RWPE1 (cell line): ENCODE measurements around the gene LSM14B.
A peak's percentile ranks its signal among the peaks of the same experiment; 100 is the strongest.

Source experiments
- CTCF ChIA-PET: fragments of 350-600 bp; sonication (Branson Sonifier 250); formaldehyde crosslinking; extraction: SDS; loops from one replicate; lab custom pipeline; 2021; lab: Yijun Ruan, JAX
- POLR2A ChIA-PET: fragments of 400-600 bp; formaldehyde crosslinking; extraction: SDS; loops from one replicate; lab custom pipeline; 2020; ENCODE audit warnings: antibody characterized with exemption; ENCODE audit not compliant: low non-redundant PET; lab: Yijun Ruan, JAX
- DNase-seq: peaks from one replicate; pipeline ENCODE4 v3.0.0; 2012; ENCODE audit warnings: low spot score
- H3K27ac ChIP-seq: fragments of 450-650 bp; 2 replicates; pipeline ENCODE4 v1.5.1; 2017
- CTCF ChIP-seq: fragments of 450-650 bp; conservative IDR thresholded peaks from 2 replicates; pipeline ENCODE4 v1.5.1; 2017; ENCODE audit warnings: low read depth, mild to moderate bottlenecking

LSM14B gene

DNA sequence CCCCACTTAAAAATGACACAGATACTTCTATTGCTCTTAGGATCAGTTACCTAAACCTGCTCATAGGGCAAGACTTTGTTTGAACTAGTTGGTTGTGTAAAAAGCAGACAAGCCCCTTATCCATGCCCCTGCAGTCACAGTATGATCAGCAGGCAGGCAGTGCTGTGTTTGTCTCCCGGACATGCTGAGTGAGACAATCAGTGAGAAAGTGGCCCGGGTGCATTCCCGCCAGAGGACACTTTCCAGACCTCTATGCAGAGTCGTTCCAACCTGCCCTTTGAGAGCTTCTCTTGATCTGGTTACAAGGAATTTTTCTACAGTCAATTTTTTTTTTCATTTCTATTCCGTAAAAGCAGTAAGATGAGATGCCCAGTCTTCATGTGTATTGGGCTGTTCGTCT lies 6.2 kb downstream of the LSM14B start:
- TF ChIP-seq CTCF, result no peak
- DNase-seq, result no peak
- ChIA-PET CTCF (interaction anchor here (0.6 to 2.0 kb wide), 2 partner anchors 13 to 16 kb away, joined by 3 to 10 read pairs; no protein-coding TSS in a partner anchor), POLR2A (no interaction called here)
- H3K27ac ChIP-seq, result no peak overlapping the region

DNA sequence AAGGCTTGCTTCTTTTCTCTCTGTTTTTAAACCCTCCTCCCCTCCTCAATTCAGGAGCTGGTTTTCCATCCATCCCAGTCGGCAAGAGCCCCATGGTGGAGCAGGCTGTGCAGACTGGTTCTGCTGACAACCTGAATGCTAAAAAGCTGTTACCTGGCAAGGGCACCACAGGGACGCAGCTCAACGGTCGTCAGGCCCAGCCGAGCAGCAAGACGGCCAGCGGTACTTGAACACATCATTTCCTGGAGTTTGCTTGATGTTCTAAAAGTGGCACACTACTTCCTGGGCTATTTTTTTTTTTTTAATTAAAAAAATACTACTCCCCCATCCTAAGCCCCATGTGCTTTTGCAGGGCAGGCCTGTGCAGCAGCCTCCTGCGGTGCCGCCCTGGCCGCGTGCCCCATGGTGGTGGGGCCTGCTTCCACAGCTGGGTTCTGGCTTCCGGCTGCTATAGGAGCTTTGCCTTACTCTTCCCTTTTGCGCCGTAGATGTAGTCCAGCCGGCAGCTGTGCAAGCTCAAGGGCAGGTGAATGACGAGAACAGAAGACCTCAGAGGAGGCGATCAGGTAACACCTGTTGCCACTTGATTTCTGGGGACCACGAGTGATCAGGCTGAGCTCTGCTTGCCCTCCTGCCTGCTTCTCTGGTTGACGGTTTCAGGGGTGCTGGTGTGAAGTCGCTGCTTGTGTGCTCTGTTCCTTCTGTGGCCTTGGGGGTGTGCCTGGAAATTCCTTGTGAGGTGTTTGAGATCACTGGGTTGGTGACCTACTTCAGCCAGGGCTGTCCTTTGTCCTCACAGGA lies 7.7 kb downstream of the LSM14B start:
- no peak for DNase-seq
- peak overlapping the region; percentile 8; the same call in 1 of the 2 replicates for H3K27ac ChIP-seq
- CTCF ChIA-PET, result interaction anchor here (0.7 to 1.3 kb wide), 2 partner anchors 12 to 119 kb away, joined by 3 to 5 read pairs; no protein-coding TSS in a partner anchor

GRCh38 chr20:62131560-62132320 lies 9.5 kb downstream of the LSM14B start:
- peak overlapping the region; percentile 54; the same call in 1 of the 2 replicates for H3K27ac ChIP-seq
- CTCF ChIA-PET, result interaction anchor here (0.6 kb wide), 1 partner anchor 36 kb away, joined by 4 read pairs; no protein-coding TSS in a partner anchor
- DNase-seq, result no peak
- POLR2A ChIA-PET, result no interaction called here
- TF ChIP-seq CTCF, result no peak

More for the DNA sequence above, 7.7 kb downstream of the LSM14B start:
- POLR2A ChIA-PET, result no interaction called here
- TF ChIP-seq CTCF, result no peak

GRCh38 chr20:62132421-62132820 lies 10.1 kb downstream of the LSM14B start:
- CTCF ChIA-PET, result interaction anchor here (0.6 to 1.4 kb wide), 2 partner anchors 8 to 37 kb away, joined by 4 to 9 read pairs; no protein-coding TSS in a partner anchor
- TF ChIP-seq CTCF, result no peak
- POLR2A ChIA-PET, result no interaction called here

DNA sequence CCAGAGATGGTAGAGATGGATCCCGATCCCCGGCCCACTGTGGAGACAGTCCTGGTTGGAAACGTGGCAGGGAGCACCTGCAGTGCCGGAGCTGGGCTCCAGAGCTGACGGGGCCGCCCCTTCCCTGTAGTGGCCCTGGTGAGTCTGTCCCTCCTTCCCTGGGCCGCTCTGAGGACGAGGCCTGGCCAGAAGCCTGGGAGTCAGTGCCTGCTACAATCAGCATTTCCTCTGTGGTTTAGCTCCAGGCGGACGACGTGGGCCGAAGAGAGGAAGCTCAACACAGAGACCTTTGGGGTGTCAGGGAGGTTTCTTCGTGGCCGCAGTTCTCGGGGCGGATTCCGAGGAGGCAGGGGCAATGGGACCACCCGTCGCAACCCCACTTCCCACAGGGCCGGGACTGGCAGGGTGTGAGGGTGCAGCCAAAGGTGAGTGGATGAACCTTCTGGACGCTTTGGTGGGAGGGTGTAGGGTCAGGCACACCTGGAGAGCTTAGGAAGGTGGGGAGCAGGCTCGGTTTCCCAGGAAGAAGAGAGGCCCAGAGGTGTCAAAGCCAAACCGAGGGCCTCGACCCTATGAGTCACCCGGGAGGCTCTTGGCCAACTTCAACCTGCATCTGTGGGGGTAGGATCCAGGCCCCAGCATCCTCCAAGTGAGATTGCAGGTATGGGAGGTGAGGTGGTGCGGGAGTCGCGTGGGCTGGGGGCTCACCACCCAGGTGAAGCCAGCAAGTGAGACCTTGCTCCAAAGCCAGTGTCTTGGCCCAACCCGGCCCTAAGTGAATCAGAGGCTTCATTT lies 11.0 kb downstream of the LSM14B start:
- no peak for DNase-seq
- POLR2A ChIA-PET, result no interaction called here
- no peak for TF ChIP-seq CTCF
- CTCF ChIA-PET, result interaction anchor here (1.4 kb wide), 1 partner anchor 9 kb away, joined by 9 read pairs; no protein-coding TSS in a partner anchor
- H3K27ac ChIP-seq, result peak overlapping the region; percentile 54

More at GRCh38 chr20:62132421-62132820, 10.1 kb downstream of the LSM14B start:
- DNase-seq, result no peak
- peak overlapping the region; percentile 54; the same call in 1 of the 2 replicates for H3K27ac ChIP-seq
